Thoracic aorta endothelial cell (primary cell): Measurements from ENCODE around the gene LRCH3. TPM values are rescaled to one million over a fixed set of nuclear protein-coding genes. Genes with fewer than 3 reads are reported as not detected.

ENCODE experiments used
- small RNA-seq: library from RNA; depleted of rRNA; stranded (forward); fragments of <200 nt; gene quantifications from one replicate; pipeline ENCODE3, GENCODE V24; 2012
- total RNA-seq: library from RNA; depleted of rRNA; stranded (reverse); fragments of >200 nt; gene quantifications from 2 replicates; pipeline ENCODE4 v1.2.3, GENCODE V29; 2012

LRCH3 gene
- total RNA-seq = 65.8 and 130 TPM in 2 replicates

GRCh38 chr3:197791113-197791891 is at the start of gene LRCH3:
Gene LRCH3, plus strand, starts transcription at chr3:197791254. Its CDS starts 25 bp downstream, at chr3:197791279.

GRCh38 chr3:197749601-197750395 is 41.3 kb upstream of the LRCH3 start, which contains the start of gene FYTTD1:
Gene FYTTD1, plus strand, starts transcription at chr3:197749883. Its CDS starts 89 bp downstream, at chr3:197749972.

Small RNA genes lying within 50 kb of the gene (small RNA-seq; reads per million reads assigned to genes)
- gene RNU6-858P = not detected

Other genes with a start within 250 kb of the LRCH3 start
- 3.9 and 8.9 TPM in 2 replicates for gene BDH1, start 235.3 kb upstream of the LRCH3 start, total RNA-seq
- 17.2 and 20.2 TPM in 2 replicates for gene RUBCN, start 54.4 kb upstream of the LRCH3 start, total RNA-seq
- gene FYTTD1, start 41.4 kb upstream of the LRCH3 start, total RNA-seq = 62.2 and 65.4 TPM in 2 replicates
- gene RPL35A, start 158.9 kb downstream of the LRCH3 start, total RNA-seq = 834 and 913 TPM in 2 replicates
- gene LMLN, start 169.0 kb downstream of the LRCH3 start, total RNA-seq = 6.5 and 8.8 TPM in 2 replicates